ENCODE measurements around the gene CRB1.

DNA sequence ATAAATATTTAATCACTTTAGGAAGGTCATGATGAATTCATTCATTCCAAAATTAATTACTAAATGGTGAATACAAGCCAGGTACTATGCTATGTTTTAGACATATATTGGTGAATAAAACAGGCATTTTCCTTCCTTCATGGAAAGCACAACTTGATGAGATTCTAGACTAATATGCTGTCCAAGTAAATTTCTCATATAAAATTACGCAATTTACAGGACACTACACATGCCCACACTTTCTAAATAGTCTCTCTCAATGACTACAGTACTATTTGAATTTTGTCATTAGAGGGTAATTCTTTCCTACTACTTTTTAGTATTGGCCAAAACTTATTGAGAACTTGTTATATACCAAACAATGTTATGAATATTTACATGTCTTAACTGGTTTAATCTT, 150.6 kb downstream of the CRB1 start:
- TF ChIP-seq, protein P1, sequence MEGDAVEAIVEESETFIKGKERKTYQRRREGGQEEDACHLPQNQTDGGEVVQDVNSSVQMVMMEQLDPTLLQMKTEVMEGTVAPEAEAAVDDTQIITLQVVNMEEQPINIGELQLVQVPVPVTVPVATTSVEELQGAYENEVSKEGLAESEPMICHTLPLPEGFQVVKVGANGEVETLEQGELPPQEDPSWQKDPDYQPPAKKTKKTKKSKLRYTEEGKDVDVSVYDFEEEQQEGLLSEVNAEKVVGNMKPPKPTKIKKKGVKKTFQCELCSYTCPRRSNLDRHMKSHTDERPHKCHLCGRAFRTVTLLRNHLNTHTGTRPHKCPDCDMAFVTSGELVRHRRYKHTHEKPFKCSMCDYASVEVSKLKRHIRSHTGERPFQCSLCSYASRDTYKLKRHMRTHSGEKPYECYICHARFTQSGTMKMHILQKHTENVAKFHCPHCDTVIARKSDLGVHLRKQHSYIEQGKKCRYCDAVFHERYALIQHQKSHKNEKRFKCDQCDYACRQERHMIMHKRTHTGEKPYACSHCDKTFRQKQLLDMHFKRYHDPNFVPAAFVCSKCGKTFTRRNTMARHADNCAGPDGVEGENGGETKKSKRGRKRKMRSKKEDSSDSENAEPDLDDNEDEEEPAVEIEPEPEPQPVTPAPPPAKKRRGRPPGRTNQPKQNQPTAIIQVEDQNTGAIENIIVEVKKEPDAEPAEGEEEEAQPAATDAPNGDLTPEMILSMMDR (IDR thresholded peaks at IDR 0.05 in 4 of 5, conservative IDR thresholded peaks at IDR 0.05 in 1 of 5): no peak
- no peak for TF ChIP-seq POLR2A (IDR thresholded peaks at IDR 0.05)
